ENCODE measurements around the gene EMILIN2. TPM values are rescaled to one million over a fixed set of nuclear protein-coding genes. Genes with fewer than 3 reads are reported as not detected.

Gene EMILIN2
- total RNA-seq, 1 experiment from 2014 or later: 20.0 TPM

- no peak overlapping the region for H3K56ac ChIP-seq (ENCODE audit: insufficient read length, low read depth, low read length)
- H4K91ac ChIP-seq (ENCODE audit: insufficient read length, low read depth, low read length): no peak overlapping the region
- H4K8ac ChIP-seq (replicated peaks; ENCODE audit: insufficient read length, low read depth, low read length): no peak overlapping the region
- H3K18ac ChIP-seq (ENCODE audit: insufficient read length, low read depth, low read length): no peak overlapping the region
- no peak overlapping the region for H2BK5ac ChIP-seq (ENCODE audit: insufficient read length, low read length)
- no peaks in the 10 kb centered on the region for H3K27me3 Mint-ChIP-seq (ENCODE audit: low read depth)
- H3K23me2 ChIP-seq (ENCODE audit: insufficient read length, low read depth, low read length, poor library complexity, severe bottlenecking): no peaks in the 10 kb centered on the region
- DNase-seq: no peak
- no peak overlapping the region for H2AK5ac ChIP-seq (ENCODE audit: insufficient read length, low read length)
- no peak overlapping the region for H3K4me3 Mint-ChIP-seq
- H4K20me1 ChIP-seq (ENCODE audit: control insufficient read depth, insufficient read depth, insufficient read length): no peaks in the 10 kb centered on the region
- peaks cover 37 to 67% (median 64%) of the 10 kb centered on the region in 3 experiments; a peak in 6 of 7 replicates for H3K36me3 Mint-ChIP-seq (ENCODE audit: insufficient read depth in 1 of 3, low read depth in 3 of 3)
- H2BK15ac ChIP-seq (ENCODE audit: low read depth, low read length): no peak overlapping the region
- no peak overlapping the region for H3K4me2 ChIP-seq (ENCODE audit: insufficient read depth, insufficient read length, low read length)
- H3K9me3 ChIP-seq (ENCODE audit: control insufficient read depth, low read depth, low read length): no peaks in the 10 kb centered on the region
- H3K9ac ChIP-seq (ENCODE audit: extremely low read depth, insufficient read length, low read length): no peak overlapping the region
- H3K27me3 ChIP-seq (ENCODE audit: insufficient read depth, low read length): no peaks in the 10 kb centered on the region
- H2BK12ac ChIP-seq (ENCODE audit: insufficient read length, low read depth, low read length): no peak overlapping the region
- H3K79me2 ChIP-seq (ENCODE audit: insufficient read depth, low read length): no peaks in the 10 kb centered on the region
- TF ChIP-seq CTCF (conservative IDR thresholded peaks at IDR 0.05): no peak
- peaks cover 8% of the 10 kb centered on the region; the same call in 1 of the 2 replicates for H3K4me1 ChIP-seq (ENCODE audit: insufficient read depth, low read length)
- WGBS (ENCODE audit: extremely low coverage, insufficient read length, low lambda C conversion rate): no CpG with 5 or more reads among the region's 11 CpGs
- H3K9me3 Mint-ChIP-seq: no peaks in the 10 kb centered on the region
- no peak overlapping the region for H3K23ac ChIP-seq (ENCODE audit: insufficient read length, low read depth, low read length)
- H2BK20ac ChIP-seq (ENCODE audit: low read depth, low read length, poor library complexity, severe bottlenecking): no peak overlapping the region
- H3K27ac ChIP-seq (ENCODE audit: insufficient read length, low read depth, low read length): no peak overlapping the region
- no peak overlapping the region for H3T11ph ChIP-seq (ENCODE audit: low read length)
- H2AFZ ChIP-seq (ENCODE audit: low read length): no peak overlapping the region
- no peak overlapping the region; a peak in 1 of 7 replicates for H3K27ac Mint-ChIP-seq
- no peaks in the 10 kb centered on the region for H3K79me1 ChIP-seq (ENCODE audit: insufficient read depth, low read depth, low read length, poor library complexity, severe bottlenecking)
- no peak overlapping the region for H3K4ac ChIP-seq (ENCODE audit: low read depth, low read length)
- no peak overlapping the region for H2BK120ac ChIP-seq (ENCODE audit: low read depth, low read length, poor library complexity, severe bottlenecking)
- H3K14ac ChIP-seq (ENCODE audit: insufficient read depth, low read length): no peak overlapping the region; the same call in 1 of the 2 replicates
- peaks cover 30% of the 10 kb centered on the region in 2 experiments for H3K4me1 Mint-ChIP-seq
- no peak overlapping the region for H4K5ac ChIP-seq (ENCODE audit: insufficient read length, low read depth, low read length)
Measured at GRCh38 chr18:2920027-2920426, 73.2 kb downstream of the EMILIN2 start.
